Dermis microvascular lymphatic vessel endothelial cell (primary cell): ENCODE data around the gene MYRIP. TPM values are rescaled to one million over a fixed set of nuclear protein-coding genes. Genes with fewer than 3 reads are reported as not detected.
"Not testable (repeated sequence)": the region's sequence is repeated elsewhere in the genome, so short reads cannot be mapped to it uniquely, and the experiment has no call there.

ENCODE experiments used
- DNase-seq, 2 donors: peaks; one replicate each; pipeline versions ENCODE4 v3.0.0 to v3.0.0-alpha.2; 2010; ENCODE audit warnings: low read depth in 2 of 2
- total RNA-seq: library from RNA; depleted of rRNA; stranded (reverse); fragments of >200 nt; gene quantifications from 2 replicates; pipeline ENCODE4 v1.2.1, GENCODE V29; 2014

The MYRIP gene
- total RNA-seq, 1 donor from 2014 or later = 5.0 TPM

GRCh38 chr3:40268802-40269524 lies 459.6 kb downstream of the MYRIP start:
- no peak for DNase-seq

- DNase-seq = no peak
These were observed 469.4 kb downstream of the MYRIP start for GRCh38 chr3:40278791-40279190.

- DNase-seq = no peak
These were observed 472.6 kb downstream of the MYRIP start for GRCh38 chr3:40281995-40282394.

GRCh38 chr3:40283057-40283456 lies 473.6 kb downstream of the MYRIP start:
- not testable (repeated sequence) for DNase-seq

- no peak for DNase-seq
These were observed 477.8 kb downstream of the MYRIP start for GRCh38 chr3:40287248-40287647.

GRCh38 chr3:40290396-40290795 lies 481.0 kb downstream of the MYRIP start:
- no peak for DNase-seq

GRCh38 chr3:40291471-40291870 lies 482.1 kb downstream of the MYRIP start:
- no peak for DNase-seq

GRCh38 chr3:40292637-40293349 lies 483.4 kb downstream of the MYRIP start:
- DNase-seq = peak in 1 of 2 donors; percentile 19

- DNase-seq = no peak
These were observed 485.0 kb downstream of the MYRIP start for GRCh38 chr3:40294434-40294833.

- no peak for DNase-seq
These were observed 488.7 kb downstream of the MYRIP start for GRCh38 chr3:40298075-40298474.

- DNase-seq = no peak
These were observed 489.8 kb downstream of the MYRIP start for GRCh38 chr3:40299130-40299720.

GRCh38 chr3:40299721-40300335 lies 490.4 kb downstream of the MYRIP start:
- peak in 1 of 2 donors; percentile 65 for DNase-seq

GRCh38 chr3:40302784-40303183 lies 493.4 kb downstream of the MYRIP start:
- DNase-seq = no peak

- no peak for DNase-seq
These were observed 494.9 kb downstream of the MYRIP start for GRCh38 chr3:40304352-40304751.

GRCh38 chr3:40306336-40306735 lies 496.9 kb downstream of the MYRIP start:
- DNase-seq = no peak

GRCh38 chr3:40307176-40307575 lies 497.8 kb downstream of the MYRIP start:
- DNase-seq = no peak

GRCh38 chr3:40308725-40309417 lies 499.5 kb downstream of the MYRIP start:
- no peak for DNase-seq

- DNase-seq = peak; percentile 92 to 97
These were observed 500.1 kb downstream of the MYRIP start, which contains the start of gene EIF1B for GRCh38 chr3:40309418-40309924. TSS of gene EIF1B (plus strand) at chr3:40309707. CDS start at chr3:40309942, 235 bp downstream.
